Lung microvascular endothelial cell (primary cell): ENCODE results near the gene LZTFL1. TPM values are rescaled to one million over a fixed set of nuclear protein-coding genes. Genes with fewer than 3 reads are reported as not detected.
A peak's percentile ranks its signal among the peaks of the same experiment; 100 is the strongest.

Experiments
- DNase-seq, 2 donors: peaks; one replicate each; pipeline versions ENCODE4 v3.0.0 to v3.0.0-alpha.2; 2010; ENCODE audit warnings: low read depth in 2 of 2
- total RNA-seq: library from RNA; depleted of rRNA; stranded (reverse); fragments of >200 nt; gene quantifications from 2 replicates; pipeline ENCODE4 v1.2.1, GENCODE V29; 2014

LZTFL1 gene, protein sequence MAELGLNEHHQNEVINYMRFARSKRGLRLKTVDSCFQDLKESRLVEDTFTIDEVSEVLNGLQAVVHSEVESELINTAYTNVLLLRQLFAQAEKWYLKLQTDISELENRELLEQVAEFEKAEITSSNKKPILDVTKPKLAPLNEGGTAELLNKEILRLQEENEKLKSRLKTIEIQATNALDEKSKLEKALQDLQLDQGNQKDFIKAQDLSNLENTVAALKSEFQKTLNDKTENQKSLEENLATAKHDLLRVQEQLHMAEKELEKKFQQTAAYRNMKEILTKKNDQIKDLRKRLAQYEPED
- total RNA-seq: 5.7 and 5.8 TPM in 2 replicates

DNA sequence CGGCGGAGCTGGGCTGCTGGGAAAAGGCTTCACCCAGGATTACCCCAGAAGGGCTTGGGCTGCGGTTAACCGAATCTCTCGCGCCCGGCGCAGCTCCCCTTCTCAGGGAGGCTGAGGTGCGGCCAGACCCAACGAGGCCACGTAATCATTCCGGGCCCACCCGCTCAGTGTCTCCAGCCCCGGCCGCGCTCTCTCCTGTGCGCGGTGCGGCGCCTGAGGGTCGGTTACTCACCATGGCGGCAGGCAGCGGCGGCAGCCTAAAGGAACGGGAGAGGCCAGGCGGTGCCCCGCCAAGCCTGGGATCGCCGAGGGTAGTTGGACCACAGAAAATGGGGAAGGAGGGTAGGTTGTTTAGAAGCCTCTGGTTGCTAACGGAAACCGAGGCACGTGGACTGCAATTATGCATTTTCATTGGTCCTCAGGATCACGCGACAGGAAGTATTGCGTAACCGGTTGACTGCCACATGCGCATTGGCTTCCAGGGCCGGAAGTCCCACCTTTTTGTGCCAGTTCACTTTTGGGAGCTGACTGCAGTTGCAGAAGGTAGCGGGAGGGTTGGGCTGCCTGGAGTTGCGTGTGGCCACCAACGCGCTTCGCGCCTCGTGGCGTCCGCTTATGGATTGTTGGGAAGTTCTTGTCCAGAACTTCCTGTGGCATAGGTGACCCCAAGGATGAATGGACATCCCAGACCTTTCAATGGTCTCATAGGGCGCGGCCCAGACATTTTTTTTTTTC, at the start of gene LZTFL1:
TSS of gene LZTFL1 (minus strand) at position 363 of the 735 bp plus-strand sequence. CDS start at position 235, 128 bp downstream.
- DNase-seq: peak; percentile 96 to 97

DNA sequence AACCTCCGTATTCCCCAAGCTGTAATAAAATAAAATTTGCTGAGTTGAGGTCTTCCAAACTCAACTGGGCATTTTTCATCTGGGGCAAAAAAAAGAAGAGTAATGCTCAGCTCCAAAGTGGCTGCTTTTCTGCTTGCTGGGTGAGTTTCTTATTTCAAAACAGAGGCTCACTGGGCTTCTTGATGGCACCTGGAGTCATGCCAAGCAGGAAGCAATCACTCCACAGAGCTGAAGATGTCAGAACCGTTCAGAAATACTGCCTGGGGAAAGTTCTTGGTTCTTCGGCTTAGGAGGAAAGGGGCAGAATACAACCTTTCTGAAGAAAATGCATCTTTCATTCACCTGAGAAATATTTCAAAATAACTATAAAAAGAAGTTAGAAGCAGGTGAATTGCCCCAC, 48.5 kb upstream of the LZTFL1 start:
- peak in 1 of 2 donors; percentile 10 for DNase-seq

DNA sequence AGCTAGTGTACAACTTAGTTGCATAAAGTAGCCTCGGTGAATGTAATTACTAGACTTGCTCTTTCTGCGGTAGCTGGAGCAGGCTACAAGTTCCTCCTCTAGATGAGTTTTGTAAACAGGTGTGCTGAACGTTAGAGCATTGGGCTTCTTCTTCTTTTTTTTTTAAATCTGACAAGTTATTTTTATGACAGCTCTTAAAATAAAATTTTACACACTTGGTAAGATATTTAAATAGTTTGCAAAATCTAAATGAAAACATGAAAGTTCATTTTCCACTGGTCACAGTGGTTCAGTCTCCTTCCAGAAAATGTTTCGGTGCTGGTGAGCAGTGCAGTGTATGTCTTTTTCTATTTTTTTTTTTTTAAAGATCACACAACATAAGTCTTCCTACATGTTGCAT, 47.4 kb upstream of the LZTFL1 start:
- DNase-seq: no peak

GRCh38 chr3:45887759-45888511, 46.0 kb upstream of the LZTFL1 start:
- no peak for DNase-seq

- DNase-seq: no peak
These were observed 45.4 kb upstream of the LZTFL1 start for GRCh38 chr3:45887285-45887684.

- DNase-seq: no peak
These were observed 44.2 kb upstream of the LZTFL1 start, which contains the start of gene CCR9 for GRCh38 chr3:45885979-45886705. Gene CCR9, plus strand, starts transcription at chr3:45886543. Its CDS starts 8,391 bp downstream, at chr3:45894934.

- DNase-seq: no peak
These were observed 42.7 kb upstream of the LZTFL1 start for GRCh38 chr3:45884368-45885201.

DNA sequence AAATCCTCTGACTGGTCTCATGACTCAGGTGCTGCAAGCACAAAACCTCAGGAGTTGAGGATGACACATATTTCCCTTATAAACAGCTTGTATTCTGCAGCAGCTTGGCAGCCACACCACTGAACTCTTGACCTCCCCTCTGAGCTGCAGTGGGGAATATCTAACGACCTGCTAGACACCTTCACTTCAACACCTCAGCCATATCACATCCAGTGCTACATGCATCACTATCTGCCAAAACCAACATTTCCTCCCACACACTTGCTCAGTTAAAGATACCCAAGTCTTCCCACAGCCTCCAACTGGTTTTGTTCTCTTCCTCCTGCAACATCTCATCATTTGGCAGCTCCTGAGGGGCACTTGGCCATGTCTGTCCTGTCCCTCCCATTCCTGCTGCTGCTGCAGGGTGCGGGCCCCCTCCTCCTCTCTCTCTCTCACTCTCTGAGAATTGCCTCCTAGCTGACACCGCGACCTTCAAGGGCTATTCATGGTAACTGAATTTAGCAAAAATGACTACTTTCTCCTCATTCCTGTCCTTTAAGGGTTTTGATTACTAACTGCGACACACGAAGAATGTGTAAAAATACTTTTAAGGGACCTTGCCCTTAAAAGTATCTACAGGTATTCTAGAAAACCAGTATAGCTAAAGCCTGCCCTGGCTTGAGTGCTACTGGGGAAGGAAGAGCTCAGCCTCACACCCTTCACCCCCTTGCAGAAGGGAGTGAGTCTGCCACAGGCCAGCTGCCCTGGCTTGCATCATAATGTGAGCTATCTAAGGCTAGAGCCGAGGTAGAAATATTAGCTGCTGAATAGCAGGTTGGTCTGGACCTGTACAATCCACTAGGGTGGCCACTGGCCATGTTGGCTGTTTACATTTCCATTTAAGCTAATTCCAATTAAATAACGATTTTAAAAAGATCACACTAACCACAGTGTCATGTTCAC, 39.4 kb upstream of the LZTFL1 start:
- no peak for DNase-seq

DNA sequence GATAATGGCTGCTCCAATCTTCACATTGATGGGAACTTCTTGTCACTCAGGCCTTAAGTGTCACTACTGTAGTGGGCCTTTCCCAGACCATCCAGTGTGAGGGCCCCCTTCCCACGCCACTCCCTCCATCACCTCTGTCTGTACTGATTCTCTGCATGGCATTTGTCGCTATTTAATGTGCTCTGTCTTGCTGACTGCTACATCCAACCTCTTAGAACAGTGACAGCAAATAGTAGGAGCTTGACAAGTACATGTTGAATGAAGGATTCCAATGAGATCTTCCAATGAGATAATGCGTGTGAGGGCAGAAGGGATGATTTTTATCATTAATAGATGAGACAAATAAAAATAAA, 38.8 kb upstream of the LZTFL1 start:
- DNase-seq: no peak

GRCh38 chr3:45878124-45878523, 36.2 kb upstream of the LZTFL1 start:
- no peak for DNase-seq

- DNase-seq: no peak
These were observed 32.9 kb upstream of the LZTFL1 start for GRCh38 chr3:45874677-45875346.

DNA sequence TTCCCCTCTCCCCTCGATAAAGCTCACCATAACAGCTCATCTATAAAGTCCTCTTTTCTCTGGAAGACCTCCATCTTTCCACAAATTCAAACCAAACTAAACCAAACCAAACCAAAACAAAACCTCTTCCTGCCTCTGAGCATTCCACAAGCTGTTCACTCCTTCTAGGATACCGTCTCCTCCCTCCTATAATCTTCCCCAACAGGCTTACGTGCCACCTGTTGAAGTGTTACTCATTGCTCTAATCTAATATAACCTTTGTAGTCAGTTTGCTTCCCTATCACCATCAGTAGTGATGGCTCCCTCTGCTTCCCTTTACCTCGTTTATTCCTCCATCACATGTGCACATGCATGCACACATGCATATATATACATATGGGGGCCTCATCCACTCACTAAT, 31.7 kb upstream of the LZTFL1 start:
- no peak for DNase-seq

- DNase-seq: no peak
These were observed 31.1 kb upstream of the LZTFL1 start for GRCh38 chr3:45873036-45873435.

DNA sequence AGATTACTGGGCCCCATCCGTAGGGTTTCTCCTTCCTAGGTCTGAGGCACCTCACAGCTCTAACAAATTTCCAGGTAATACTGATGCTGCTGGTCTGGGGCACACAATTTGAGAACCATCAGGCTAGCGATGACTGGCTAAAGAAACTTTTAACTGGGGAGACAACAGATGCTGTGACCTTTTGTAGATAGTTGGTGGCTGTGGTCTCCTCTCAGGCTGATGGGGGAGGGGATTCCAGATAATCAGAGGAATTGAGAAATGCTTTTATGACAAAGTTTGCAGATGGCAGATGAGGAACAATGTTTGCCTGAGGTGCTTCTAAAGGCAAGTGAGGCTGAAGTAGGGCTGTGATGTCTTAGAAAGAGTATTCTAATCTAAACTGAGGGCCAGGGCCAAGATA, 30.6 kb upstream of the LZTFL1 start:
- no peak for DNase-seq

- DNase-seq: no peak
These were observed 29.9 kb upstream of the LZTFL1 start for GRCh38 chr3:45871780-45872179.

- DNase-seq: no peak
These were observed 28.2 kb upstream of the LZTFL1 start for GRCh38 chr3:45870099-45870498.

GRCh38 chr3:45869638-45870037, 27.7 kb upstream of the LZTFL1 start:
- no peak for DNase-seq

GRCh38 chr3:45868650-45869049, 26.7 kb upstream of the LZTFL1 start:
- DNase-seq: no peak

GRCh38 chr3:45868213-45868612, 26.3 kb upstream of the LZTFL1 start:
- DNase-seq: no peak
